GM20000 (cell line): Measurements from ENCODE around the gene CDH13.

ENCODE experiments used
- DNase-seq: peaks from one replicate; pipeline ENCODE4 v3.0.0; 2012; ENCODE audit warnings: low spot score
- TF ChIP-seq, protein P1 (sequence below): IDR thresholded peaks from 2 replicates; pipeline ENCODE4 v1.5.1; 2012; ENCODE audit warnings: mild to moderate bottlenecking, control low read depth; ENCODE audit errors: extremely low read depth, missing control alignments

Gene CDH13

DNA sequence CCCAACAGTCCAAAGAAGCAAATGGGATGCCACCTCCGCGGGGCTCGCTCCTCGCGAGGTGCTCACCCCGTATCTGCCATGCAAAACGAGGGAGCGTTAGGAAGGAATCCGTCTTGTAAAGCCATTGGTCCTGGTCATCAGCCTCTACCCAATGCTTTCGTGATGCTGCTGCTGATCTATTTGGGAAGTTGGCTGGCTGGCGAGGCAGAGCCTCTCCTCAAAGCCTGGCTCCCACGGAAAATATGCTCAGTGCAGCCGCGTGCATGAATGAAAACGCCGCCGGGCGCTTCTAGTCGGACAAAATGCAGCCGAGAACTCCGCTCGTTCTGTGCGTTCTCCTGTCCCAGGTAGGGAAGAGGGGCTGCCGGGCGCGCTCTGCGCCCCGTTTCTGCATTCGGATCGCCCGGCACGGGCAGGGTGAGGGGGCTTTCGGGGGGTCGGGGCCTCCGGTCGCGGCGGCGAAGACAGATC lies at the start of gene CDH13:
TSS of gene CDH13 (plus strand) at position 179 of the 471 bp plus-strand sequence.
- TF ChIP-seq, protein P1, sequence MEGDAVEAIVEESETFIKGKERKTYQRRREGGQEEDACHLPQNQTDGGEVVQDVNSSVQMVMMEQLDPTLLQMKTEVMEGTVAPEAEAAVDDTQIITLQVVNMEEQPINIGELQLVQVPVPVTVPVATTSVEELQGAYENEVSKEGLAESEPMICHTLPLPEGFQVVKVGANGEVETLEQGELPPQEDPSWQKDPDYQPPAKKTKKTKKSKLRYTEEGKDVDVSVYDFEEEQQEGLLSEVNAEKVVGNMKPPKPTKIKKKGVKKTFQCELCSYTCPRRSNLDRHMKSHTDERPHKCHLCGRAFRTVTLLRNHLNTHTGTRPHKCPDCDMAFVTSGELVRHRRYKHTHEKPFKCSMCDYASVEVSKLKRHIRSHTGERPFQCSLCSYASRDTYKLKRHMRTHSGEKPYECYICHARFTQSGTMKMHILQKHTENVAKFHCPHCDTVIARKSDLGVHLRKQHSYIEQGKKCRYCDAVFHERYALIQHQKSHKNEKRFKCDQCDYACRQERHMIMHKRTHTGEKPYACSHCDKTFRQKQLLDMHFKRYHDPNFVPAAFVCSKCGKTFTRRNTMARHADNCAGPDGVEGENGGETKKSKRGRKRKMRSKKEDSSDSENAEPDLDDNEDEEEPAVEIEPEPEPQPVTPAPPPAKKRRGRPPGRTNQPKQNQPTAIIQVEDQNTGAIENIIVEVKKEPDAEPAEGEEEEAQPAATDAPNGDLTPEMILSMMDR, result no peak
- no peak for DNase-seq

DNA sequence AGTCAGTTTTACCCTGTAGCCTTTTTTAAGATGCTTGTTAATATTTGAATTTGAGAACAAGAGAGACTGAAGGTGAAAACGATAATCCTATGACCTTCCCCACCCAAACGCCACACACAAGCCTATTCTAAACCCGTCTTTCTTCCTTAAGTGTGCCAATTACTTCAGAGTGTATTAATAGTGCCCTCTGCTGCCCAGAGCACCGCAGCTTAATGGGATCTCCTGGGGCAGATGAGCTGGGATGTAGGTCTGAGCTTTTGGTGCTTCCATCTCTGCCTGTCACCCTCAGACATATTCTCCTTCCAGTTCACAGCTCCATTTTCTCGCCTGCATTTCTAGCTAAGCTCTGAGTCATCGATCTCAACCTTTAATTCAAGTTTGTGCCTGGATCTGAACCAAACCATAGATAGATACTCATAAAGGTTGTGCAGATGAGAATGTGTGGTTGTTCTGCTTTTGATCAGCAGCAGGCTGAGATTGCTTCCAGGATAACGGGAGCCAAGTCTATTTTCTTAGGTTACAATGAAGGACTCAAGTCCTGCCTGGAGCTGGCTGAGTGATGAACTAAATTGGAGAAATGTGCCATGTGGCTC lies 46.4 kb upstream of the CDH13 start:
- DNase-seq, result no peak
- TF ChIP-seq, protein P1, result no peak

DNA sequence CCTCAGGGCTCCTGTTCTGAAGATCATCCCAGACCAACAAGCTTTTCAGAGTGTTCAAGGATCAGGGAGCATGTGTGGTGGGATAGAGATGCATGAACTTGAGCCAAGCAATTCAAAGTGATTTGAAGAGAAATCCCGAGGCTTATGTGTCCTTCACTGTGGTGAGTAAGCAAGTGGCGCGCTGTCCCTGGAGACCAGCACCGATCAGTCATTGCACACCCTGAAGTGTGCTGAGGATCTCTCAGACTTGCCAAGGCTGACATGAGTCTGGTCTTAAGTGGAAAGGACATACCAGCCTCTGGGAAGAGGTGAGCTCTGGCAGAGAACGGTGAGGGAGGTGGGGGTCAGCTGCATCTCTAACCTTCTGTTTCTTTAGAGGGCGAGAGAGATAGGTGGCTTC lies 43.8 kb upstream of the CDH13 start:
- no peak for DNase-seq
- TF ChIP-seq, protein P1, result no peak

GRCh38 chr16:82583422-82583821 lies 43.3 kb upstream of the CDH13 start:
- TF ChIP-seq, protein P1, result no peak

GRCh38 chr16:82584553-82585152 lies 42.1 kb upstream of the CDH13 start:
- DNase-seq, result no peak
- TF ChIP-seq, protein P1, result no peak

More at GRCh38 chr16:82583422-82583821, 43.3 kb upstream of the CDH13 start:
- DNase-seq, result no peak

GRCh38 chr16:82585675-82586074 lies 41.1 kb upstream of the CDH13 start:
- TF ChIP-seq, protein P1, result no peak
- DNase-seq, result no peak

GRCh38 chr16:82586130-82586529 lies 40.6 kb upstream of the CDH13 start:
- DNase-seq, result no peak
- TF ChIP-seq, protein P1, result no peak
